Measurements from ENCODE around the gene KIF3A. TPM values are rescaled to one million over a fixed set of nuclear protein-coding genes. Genes with fewer than 3 reads are reported as not detected.

KIF3A gene
- total and polyA plus RNA-seq, 2 of the 8 experiments (the other 6 are each of a cell fraction or from before 2014, with no cell fraction given), result 3.1 to 13.1 TPM

- TF ChIP-seq MAFK (IDR thresholded peaks at IDR 0.05; ENCODE audit: low read depth, low read length) (no peak), CBX5 (IDR thresholded peaks at IDR 0.05; ENCODE audit: low read depth, low read length) (no peak), GTF2F1 (IDR thresholded peaks at IDR 0.05; ENCODE audit: borderline replicate concordance, low read depth, low read length) (no peak), CBX8 (IDR thresholded peaks at IDR 0.05; ENCODE audit: borderline replicate concordance, low read depth, low read length) (no peak)
Observed at GRCh38 chr5:132751444-132751843, 14.1 kb upstream of the KIF3A start (continued).
